GM19099 (cell line): Measurements from ENCODE around the gene MYRF.

Experiments
- POLR2A ChIP-seq: IDR thresholded peaks from 3 replicates; pipeline ENCODE4 v1.6.1; 2011; ENCODE audit warnings: low read depth; ENCODE audit not compliant: insufficient read length; ENCODE audit errors: extremely low read depth

Gene MYRF

GRCh38 chr11:61815790-61816735 is 63.6 kb downstream of the MYRF start:
- peak; percentile 22 for TF ChIP-seq POLR2A

- TF ChIP-seq POLR2A = peak; percentile 64
These were observed 64.5 kb downstream of the MYRF start, which contains the start of gene FADS1 for GRCh38 chr11:61816736-61817455. TSS of gene FADS1 (minus strand) at chr11:61817003. CDS start at chr11:61816929, 74 bp downstream.

- TF ChIP-seq POLR2A = no peak
These were observed 65.2 kb downstream of the MYRF start for GRCh38 chr11:61817471-61818202.

GRCh38 chr11:61820174-61820573 is 67.7 kb downstream of the MYRF start:
- TF ChIP-seq POLR2A = no peak

GRCh38 chr11:61826930-61827570 is 74.6 kb downstream of the MYRF start:
- TF ChIP-seq POLR2A = no peak

- TF ChIP-seq POLR2A = peak; percentile 94
These were observed 75.3 kb downstream of the MYRF start, which contains the start of gene FADS2 for GRCh38 chr11:61827571-61828378. TSS of gene FADS2 (plus strand) at chr11:61828300. CDS start at chr11:61828391, 91 bp downstream.

- no peak for TF ChIP-seq POLR2A
These were observed 75.9 kb downstream of the MYRF start for GRCh38 chr11:61828379-61828628.

GRCh38 chr11:61828629-61829407 is 76.4 kb downstream of the MYRF start:
- peak; percentile 41 for TF ChIP-seq POLR2A

GRCh38 chr11:61829806-61830205 is 77.4 kb downstream of the MYRF start:
- no peak for TF ChIP-seq POLR2A

GRCh38 chr11:61830237-61831105 is 78.0 kb downstream of the MYRF start:
- TF ChIP-seq POLR2A = peak; percentile 1

GRCh38 chr11:61832207-61832606 is 79.8 kb downstream of the MYRF start:
- peak; percentile 18 for TF ChIP-seq POLR2A

GRCh38 chr11:61832754-61833153 is 80.3 kb downstream of the MYRF start:
- no peak for TF ChIP-seq POLR2A
